ENCODE data around the gene CMC1. TPM values are rescaled to one million over a fixed set of nuclear protein-coding genes. Genes with fewer than 3 reads are reported as not detected.

CMC1 gene
- total and polyA plus RNA-seq, 3 donors from 2014 or later: 7.8 to 29.9 (median 11.7) TPM

- intact Hi-C loops (cut with DNase I; ENCODE audit: low total_unique reads): no loop called here
- Histone ChIP-seq H3K4me1 (no peaks in the 10 kb centered on the region), H3K9me3 (no peaks in the 10 kb centered on the region), H3K27ac (no peak overlapping the region), H3K36me3 (ENCODE audit: low read depth, missing control alignments) (no peaks in the 10 kb centered on the region), H3K27me3 (no peaks in the 10 kb centered on the region), H3K4me3 (no peak overlapping the region)
- DNase-seq: no peak
- 87 to 88% methylated on average over 3 of the region's 3 CpGs for WGBS, 2 donors
- TF ChIP-seq CTCF (IDR thresholded peaks at IDR 0.05): no peak
- no peak for TF ChIP-seq POLR2A (IDR thresholded peaks at IDR 0.05)
These were observed 10.6 kb downstream of the CMC1 start for GRCh38 chr3:28252001-28252431.

- WGBS, 2 donors: 83 to 90% methylated on average over 9 of the region's 9 CpGs
- no peaks in the 10 kb centered on the region for H3K9me3 ChIP-seq
- DNase-seq: no peak
- H3K36me3 ChIP-seq (ENCODE audit: low read depth, missing control alignments): no peaks in the 10 kb centered on the region
- no peaks in the 10 kb centered on the region for H3K27me3 ChIP-seq
- no peak overlapping the region for H3K27ac ChIP-seq
- H3K4me1 ChIP-seq: no peaks in the 10 kb centered on the region
- TF ChIP-seq POLR2A (IDR thresholded peaks at IDR 0.05) (no peak), CTCF (IDR thresholded peaks at IDR 0.05) (no peak)
- H3K4me3 ChIP-seq: no peak overlapping the region
- intact Hi-C loops (cut with DNase I; ENCODE audit: low total_unique reads): no loop called here
These were observed 11.8 kb downstream of the CMC1 start for GRCh38 chr3:28253040-28253715.

DNA sequence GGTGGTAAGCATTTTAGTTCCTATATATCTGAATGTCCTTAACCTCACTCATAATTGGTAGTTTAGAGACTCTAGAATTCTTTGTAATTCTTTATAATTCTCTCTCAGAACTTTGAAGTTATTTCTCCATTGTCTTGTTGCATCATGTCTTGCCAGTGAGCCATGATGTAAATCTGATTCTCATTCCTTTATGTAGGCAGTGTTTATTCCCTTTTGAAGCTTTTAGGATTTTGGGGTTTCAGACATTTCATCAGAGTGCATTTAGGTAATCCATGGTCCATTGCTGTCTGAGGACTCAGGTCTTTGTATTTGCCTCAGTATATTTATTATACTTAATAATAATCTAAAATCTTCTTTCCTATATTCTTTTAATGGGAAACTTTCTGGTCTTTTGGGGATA is 20.6 kb downstream of the CMC1 start:
- H3K4me3 ChIP-seq: no peak overlapping the region
- intact Hi-C loops (cut with DNase I; ENCODE audit: low total_unique reads): no loop called here
- H3K4me1 ChIP-seq: no peaks in the 10 kb centered on the region
- TF ChIP-seq CTCF (IDR thresholded peaks at IDR 0.05): no peak
- TF ChIP-seq POLR2A (IDR thresholded peaks at IDR 0.05): no peak
- no peaks in the 10 kb centered on the region for H3K36me3 ChIP-seq (ENCODE audit: low read depth, missing control alignments)
- DNase-seq: no peak
- no peaks in the 10 kb centered on the region for H3K27me3 ChIP-seq
- no peak overlapping the region for H3K27ac ChIP-seq
- H3K9me3 ChIP-seq: no peaks in the 10 kb centered on the region

- no peaks in the 10 kb centered on the region for H3K4me1 ChIP-seq
- H3K4me3 ChIP-seq: no peak overlapping the region
- no peaks in the 10 kb centered on the region for H3K9me3 ChIP-seq
- no peak for TF ChIP-seq POLR2A (IDR thresholded peaks at IDR 0.05)
- no peak for TF ChIP-seq CTCF (IDR thresholded peaks at IDR 0.05)
- no peak for DNase-seq
- no peaks in the 10 kb centered on the region for H3K27me3 ChIP-seq
- intact Hi-C loops (cut with DNase I; ENCODE audit: low total_unique reads): no loop called here
- no peak overlapping the region for H3K27ac ChIP-seq
- no peaks in the 10 kb centered on the region for H3K36me3 ChIP-seq (ENCODE audit: low read depth, missing control alignments)
These were observed 24.2 kb downstream of the CMC1 start for GRCh38 chr3:28265641-28266040.

Data from testis (tissue), 3 donors.